IPS-NIHi7 (cell line): ENCODE data around the gene ZDHHC1.
"Not testable (repeated sequence)": the region's sequence is repeated elsewhere in the genome, so short reads cannot be mapped to it uniquely, and the experiment has no call there.

Experiments
- DNase-seq: peaks from one replicate; pipeline ENCODE4 v3.0.0; 2012; ENCODE audit warnings: mixed read lengths; ENCODE audit errors: extremely low spot score

ZDHHC1 gene

GRCh38 chr16:67361038-67361437 is 55.2 kb downstream of the ZDHHC1 start:
- no peak for DNase-seq

DNA sequence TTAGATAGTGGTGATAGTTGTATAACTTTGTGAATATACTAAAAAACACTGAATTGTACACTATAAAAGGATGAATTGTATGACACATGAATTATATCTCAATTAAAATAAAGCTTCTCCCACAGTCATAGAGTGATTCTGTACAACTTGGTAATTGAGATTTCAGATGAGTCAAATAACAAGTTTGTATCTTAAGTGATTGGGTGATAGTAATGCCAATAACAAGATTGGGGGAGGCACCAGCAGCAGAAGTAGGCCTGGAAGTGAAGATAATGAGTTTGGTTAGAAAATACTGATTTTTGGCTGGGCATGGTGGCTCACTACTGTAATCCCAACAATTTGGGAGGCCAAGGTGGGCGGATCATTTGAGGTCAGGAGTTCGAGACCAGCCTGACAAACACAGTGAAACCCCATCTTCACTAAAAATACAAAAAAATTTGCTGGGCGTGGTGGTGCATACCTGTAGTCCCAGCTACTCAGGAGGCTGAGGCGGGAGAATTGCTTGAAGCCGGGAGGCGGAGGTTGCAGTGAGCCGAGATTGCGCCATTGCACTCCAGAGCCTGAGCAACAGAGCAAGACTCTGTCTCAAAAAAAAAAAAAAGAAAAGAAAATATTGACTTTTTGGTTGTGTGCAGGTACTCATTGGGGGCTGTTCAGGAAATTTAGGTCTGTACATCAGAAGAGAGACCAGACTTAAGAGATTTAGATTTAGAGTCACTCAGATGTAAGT is 56.6 kb downstream of the ZDHHC1 start:
- DNase-seq = not testable (repeated sequence)

DNA sequence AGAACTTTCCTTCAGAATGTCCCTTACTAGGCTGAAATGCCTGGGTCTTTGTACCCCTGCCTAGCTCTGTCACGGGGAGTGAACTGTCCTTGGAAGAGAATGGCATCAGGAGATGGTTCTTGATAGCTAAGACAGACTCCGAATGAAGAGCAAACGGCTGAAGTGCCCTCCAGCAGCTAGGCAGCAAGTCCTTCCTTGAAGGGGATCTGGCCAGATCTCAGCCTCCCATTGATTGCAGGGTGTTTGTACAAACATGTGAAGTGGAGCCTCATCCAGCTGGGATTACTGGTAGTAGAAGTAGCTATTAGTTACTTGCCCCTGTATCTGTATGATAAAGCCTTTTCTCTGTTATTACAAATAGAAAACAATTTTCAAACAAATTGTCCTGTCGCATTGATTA is 58.7 kb downstream of the ZDHHC1 start:
- DNase-seq = no peak

GRCh38 chr16:67356396-67356795 is 59.9 kb downstream of the ZDHHC1 start:
- DNase-seq = no peak

- not testable (repeated sequence) for DNase-seq
Measured at GRCh38 chr16:67352463-67352862, 63.8 kb downstream of the ZDHHC1 start.

- no peak for DNase-seq
Measured at GRCh38 chr16:67350324-67350723, 66.0 kb downstream of the ZDHHC1 start.

- no peak for DNase-seq
Measured at GRCh38 chr16:67349172-67349571, 67.1 kb downstream of the ZDHHC1 start.

DNA sequence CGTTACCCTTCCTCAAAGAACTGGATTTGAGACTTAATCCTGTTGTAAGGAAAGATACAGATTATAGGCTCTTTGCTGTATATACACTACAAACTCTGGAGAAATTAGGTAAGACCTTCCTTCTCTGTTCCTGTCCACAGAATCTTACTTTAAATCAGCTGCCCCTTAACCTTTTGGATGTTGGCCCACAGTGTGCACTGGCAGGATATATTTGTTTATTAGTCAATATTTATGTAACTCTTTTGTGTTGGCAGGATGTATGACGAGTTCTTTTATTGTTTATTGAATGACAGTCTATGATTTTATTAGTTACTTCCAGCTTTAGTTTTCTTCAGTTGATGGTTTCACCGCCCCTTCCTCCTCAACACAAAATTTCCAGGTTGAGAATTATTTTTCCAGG is 69.9 kb downstream of the ZDHHC1 start:
- no peak for DNase-seq

- no peak for DNase-seq
Measured at GRCh38 chr16:67345401-67345800, 70.9 kb downstream of the ZDHHC1 start.
